Right atrium auricular region (tissue), 2 donors: ENCODE data around the gene JAZF1. TPM values are rescaled to one million over a fixed set of nuclear protein-coding genes. Genes with fewer than 3 reads are reported as not detected.

Experiments used
- DNase-seq: peaks from one replicate; pipeline ENCODE4 v3.0.0-alpha.2; 2019; ENCODE audit warnings: low spot score
- H3K27ac ChIP-seq, 2 donors: fragments of 200-600 bp; sonication (generic); 1 replicate in 1 of 2; 2 replicates in 1 of 2; pipeline ENCODE4 v1.5.1; 2016 to 2019
- H3K27me3 ChIP-seq, 2 donors: fragments of 200-600 bp; sonication (generic); one replicate each; pipeline versions ENCODE4 v1.5.1 to v1.6.0; 2017 to 2019
- H3K36me3 ChIP-seq: fragments of 200-600 bp; sonication (generic); one replicate; pipeline ENCODE4 v1.5.1; 2016
- H3K4me1 ChIP-seq, 2 donors: fragments of 200-600 bp; sonication (generic); one replicate each; pipeline versions ENCODE4 v1.5.1 to v1.6.0; 2017 to 2019
- H3K4me3 ChIP-seq, 2 donors: fragments of 200-600 bp; sonication (generic); 1 replicate in 1 of 2; 2 replicates in 1 of 2; pipeline ENCODE4 v1.5.1; 2017 to 2019; ENCODE audit warnings: mild to moderate bottlenecking in 1 of 2, moderate library complexity in 1 of 2
- H3K9me3 ChIP-seq, 2 donors: fragments of 200-600 bp; sonication (generic); one replicate each; pipeline ENCODE4 v1.5.1; 2019
- total RNA-seq, 2 donors: library from RNA; depleted of rRNA; stranded (reverse); fragments of >200 nt; gene quantifications; one replicate each; pipeline ENCODE4 v1.1.0, GENCODE V29; 2016
- TF ChIP-seq, protein P1 (sequence below), 2 donors: fragments of 200-600 bp; sonication (generic); IDR thresholded peaks; one replicate each; pipeline ENCODE4 v1.5.1; 2019; ENCODE audit warnings: antibody characterized with exemption in 2 of 2

The JAZF1 gene
- total RNA-seq, 2 donors from 2014 or later = 13.2 to 18.5 TPM

DNA sequence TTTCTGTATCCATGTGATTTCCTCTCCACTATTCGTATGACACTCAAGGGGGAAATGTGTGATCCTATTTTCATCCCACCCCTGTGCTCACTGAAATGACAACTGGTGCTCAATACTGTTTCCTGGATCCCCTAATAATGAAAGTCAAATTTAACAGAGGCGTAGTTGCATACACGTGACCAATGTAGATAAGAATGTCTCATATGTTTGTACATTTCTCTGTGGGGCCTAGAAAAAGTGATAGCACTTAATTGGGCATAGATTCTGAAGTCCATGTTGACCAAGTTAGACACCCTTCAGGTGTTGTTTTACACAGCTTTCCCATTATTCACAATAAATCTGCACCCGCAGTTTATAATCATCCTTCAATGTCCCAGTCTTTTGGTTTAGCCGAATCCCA lies 59.1 kb downstream of the JAZF1 start:
- Histone ChIP-seq H3K4me1 (peaks cover 0 to 4% of the 10 kb centered on the region in 2 donors), H3K9me3 (no peaks in the 10 kb centered on the region), H3K27ac (no peak overlapping the region), H3K27me3 (no peaks in the 10 kb centered on the region), H3K4me3 (no peak overlapping the region), H3K36me3 (no peaks in the 10 kb centered on the region)
- TF ChIP-seq, protein P1, sequence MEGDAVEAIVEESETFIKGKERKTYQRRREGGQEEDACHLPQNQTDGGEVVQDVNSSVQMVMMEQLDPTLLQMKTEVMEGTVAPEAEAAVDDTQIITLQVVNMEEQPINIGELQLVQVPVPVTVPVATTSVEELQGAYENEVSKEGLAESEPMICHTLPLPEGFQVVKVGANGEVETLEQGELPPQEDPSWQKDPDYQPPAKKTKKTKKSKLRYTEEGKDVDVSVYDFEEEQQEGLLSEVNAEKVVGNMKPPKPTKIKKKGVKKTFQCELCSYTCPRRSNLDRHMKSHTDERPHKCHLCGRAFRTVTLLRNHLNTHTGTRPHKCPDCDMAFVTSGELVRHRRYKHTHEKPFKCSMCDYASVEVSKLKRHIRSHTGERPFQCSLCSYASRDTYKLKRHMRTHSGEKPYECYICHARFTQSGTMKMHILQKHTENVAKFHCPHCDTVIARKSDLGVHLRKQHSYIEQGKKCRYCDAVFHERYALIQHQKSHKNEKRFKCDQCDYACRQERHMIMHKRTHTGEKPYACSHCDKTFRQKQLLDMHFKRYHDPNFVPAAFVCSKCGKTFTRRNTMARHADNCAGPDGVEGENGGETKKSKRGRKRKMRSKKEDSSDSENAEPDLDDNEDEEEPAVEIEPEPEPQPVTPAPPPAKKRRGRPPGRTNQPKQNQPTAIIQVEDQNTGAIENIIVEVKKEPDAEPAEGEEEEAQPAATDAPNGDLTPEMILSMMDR (IDR thresholded peaks at IDR 0.05) = no peak
- DNase-seq = no peak

DNA sequence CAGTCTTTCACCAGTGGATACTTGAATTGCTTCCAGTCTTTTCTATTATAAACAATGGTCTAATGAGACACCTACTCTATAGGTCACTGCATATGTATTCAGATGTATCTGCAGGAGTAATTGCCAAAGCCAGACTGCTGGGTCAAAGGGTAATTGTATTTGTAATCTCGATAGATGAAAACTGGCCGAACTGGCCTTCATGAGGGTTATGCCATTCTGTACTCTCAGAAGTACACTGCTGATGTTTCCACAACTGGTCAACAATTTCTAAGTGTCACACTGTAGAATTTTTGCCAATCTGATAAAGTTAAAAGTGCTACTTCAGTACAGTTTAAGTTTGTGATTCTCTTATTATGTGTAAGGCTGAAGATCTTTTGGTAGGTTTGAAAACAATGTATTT lies 64.6 kb downstream of the JAZF1 start:
- Histone ChIP-seq H3K4me1 (no peaks in the 10 kb centered on the region), H3K27me3 (no peaks in the 10 kb centered on the region), H3K9me3 (no peaks in the 10 kb centered on the region), H3K4me3 (no peak overlapping the region), H3K36me3 (no peaks in the 10 kb centered on the region), H3K27ac (no peak overlapping the region)
- DNase-seq = no peak
- TF ChIP-seq, protein P1 (IDR thresholded peaks at IDR 0.05) = no peak

DNA sequence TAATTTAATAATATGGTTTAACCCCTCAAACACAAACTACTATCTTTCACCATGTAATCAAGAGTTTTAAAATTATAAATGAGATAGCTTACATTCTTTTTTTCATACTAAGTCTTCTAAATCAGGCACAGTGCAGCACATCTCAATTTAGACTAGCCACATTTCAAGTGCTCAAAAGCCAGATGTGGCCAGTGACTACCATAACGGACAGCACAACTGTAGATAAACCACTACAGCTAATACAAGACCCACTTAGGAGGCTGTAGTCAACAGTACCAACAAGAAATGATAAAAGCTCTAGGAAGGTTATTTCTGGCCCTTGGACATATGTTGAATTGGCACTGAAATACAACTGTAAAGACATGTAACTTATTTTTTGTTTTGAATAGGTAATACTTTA lies 65.3 kb downstream of the JAZF1 start:
- TF ChIP-seq, protein P1 (IDR thresholded peaks at IDR 0.05) = no peak
- no peaks in the 10 kb centered on the region for H3K4me1 ChIP-seq

DNA sequence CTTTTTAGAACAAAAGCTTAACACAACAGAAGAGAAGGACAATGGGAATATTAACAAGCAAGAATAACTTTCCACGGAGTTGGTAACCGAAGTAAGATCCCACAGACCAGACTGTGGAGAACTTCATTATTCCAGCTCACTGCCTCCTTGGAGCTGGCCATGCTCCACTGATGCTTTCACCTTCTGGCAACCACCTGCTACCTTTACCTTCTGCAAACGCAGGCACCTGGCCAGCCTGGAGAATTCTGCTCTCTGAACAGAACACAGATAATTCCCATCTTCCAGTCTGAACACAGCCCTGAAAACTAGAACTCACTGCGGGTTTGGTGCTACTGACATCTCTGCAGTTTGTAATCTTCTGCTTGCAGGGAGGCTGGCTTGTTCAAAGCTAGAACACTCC lies 66.5 kb downstream of the JAZF1 start:
- no peaks in the 10 kb centered on the region for H3K36me3 ChIP-seq
- no peaks in the 10 kb centered on the region for H3K4me1 ChIP-seq
- TF ChIP-seq, protein P1 (IDR thresholded peaks at IDR 0.05) = no peak

More for the DNA sequence above, 65.3 kb downstream of the JAZF1 start:
- Histone ChIP-seq H3K27me3 (no peaks in the 10 kb centered on the region), H3K36me3 (no peaks in the 10 kb centered on the region), H3K27ac (no peak overlapping the region), H3K9me3 (no peaks in the 10 kb centered on the region), H3K4me3 (no peak overlapping the region)
- no peak for DNase-seq

DNA sequence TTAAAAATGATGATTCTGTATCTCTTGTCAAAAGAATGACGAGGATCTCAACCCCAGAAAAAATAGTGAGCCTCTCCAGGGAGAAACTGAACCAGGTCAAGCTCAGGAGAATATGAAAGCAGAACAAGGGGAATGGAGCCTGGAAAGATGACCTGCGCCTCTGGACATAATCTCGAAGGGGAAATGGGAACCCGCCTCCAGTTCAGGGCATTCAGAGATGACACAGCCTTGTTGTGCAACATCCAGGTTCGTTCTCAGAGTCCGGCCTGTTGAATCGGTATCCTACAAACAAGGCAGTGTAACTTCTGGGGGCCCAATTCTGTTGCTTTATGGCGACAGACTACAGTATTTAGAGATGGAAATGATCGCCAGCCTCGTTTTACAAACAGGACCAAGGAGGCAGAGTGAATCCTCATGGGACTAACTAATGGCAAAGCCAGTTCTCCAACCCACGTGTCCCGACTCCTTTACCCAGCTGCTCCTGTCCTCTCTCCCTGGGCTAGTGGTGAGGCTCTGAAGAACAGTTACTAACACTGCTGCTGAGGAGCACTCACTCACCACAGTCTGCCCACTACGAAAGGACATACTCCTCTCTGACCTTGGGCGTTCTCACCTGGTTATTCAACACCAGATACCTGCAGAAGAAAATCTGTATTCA lies 67.6 kb downstream of the JAZF1 start:
- no peaks in the 10 kb centered on the region for H3K9me3 ChIP-seq
- no peaks in the 10 kb centered on the region for H3K27me3 ChIP-seq
- no peak overlapping the region for H3K27ac ChIP-seq
- no peaks in the 10 kb centered on the region for H3K4me1 ChIP-seq
- DNase-seq = no peak
- H3K4me3 ChIP-seq = no peak overlapping the region
- TF ChIP-seq, protein P1 (IDR thresholded peaks at IDR 0.05) = no peak
- H3K36me3 ChIP-seq = no peaks in the 10 kb centered on the region

More for the DNA sequence above, 66.5 kb downstream of the JAZF1 start:
- H3K27me3 ChIP-seq = no peaks in the 10 kb centered on the region
- H3K9me3 ChIP-seq = no peaks in the 10 kb centered on the region
- no peak overlapping the region for H3K27ac ChIP-seq
- no peak overlapping the region for H3K4me3 ChIP-seq
- DNase-seq = no peak

DNA sequence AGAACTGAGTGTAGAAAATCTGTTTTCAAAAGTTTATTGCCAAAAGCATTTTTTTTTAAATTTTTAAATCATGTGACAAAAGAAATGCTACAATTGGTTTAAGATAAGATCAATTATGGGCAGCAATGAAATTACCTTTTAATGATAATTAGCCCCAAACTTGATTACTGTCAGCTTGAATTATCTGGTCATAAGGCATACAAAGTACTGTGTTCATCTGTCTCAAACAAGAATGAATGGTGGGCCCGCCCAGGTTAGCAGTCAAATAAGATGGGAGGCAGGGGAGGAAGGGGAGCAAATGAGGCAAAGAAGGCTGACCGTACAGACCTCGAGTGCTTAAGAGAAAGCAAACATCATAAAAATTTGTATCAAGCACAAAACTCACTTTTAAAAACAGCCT lies 68.1 kb downstream of the JAZF1 start:
- H3K4me1 ChIP-seq = no peaks in the 10 kb centered on the region
- no peak for DNase-seq
- no peaks in the 10 kb centered on the region for H3K27me3 ChIP-seq
- H3K9me3 ChIP-seq = no peaks in the 10 kb centered on the region
- no peak overlapping the region for H3K4me3 ChIP-seq
- TF ChIP-seq, protein P1 (IDR thresholded peaks at IDR 0.05) = no peak
- H3K36me3 ChIP-seq = no peaks in the 10 kb centered on the region
- no peak overlapping the region for H3K27ac ChIP-seq
